ENCODE data around the gene LHX8. TPM values are rescaled to one million over a fixed set of nuclear protein-coding genes. Genes with fewer than 3 reads are reported as not detected.
"Not testable (repeated sequence)": the region's sequence is repeated elsewhere in the genome, so short reads cannot be mapped to it uniquely, and the experiment has no call there.

Gene LHX8
- polyA plus RNA-seq, 2 of the 4 experiments (the other 2 are of a cell fraction), result 3.3 to 9.5 TPM

DNA sequence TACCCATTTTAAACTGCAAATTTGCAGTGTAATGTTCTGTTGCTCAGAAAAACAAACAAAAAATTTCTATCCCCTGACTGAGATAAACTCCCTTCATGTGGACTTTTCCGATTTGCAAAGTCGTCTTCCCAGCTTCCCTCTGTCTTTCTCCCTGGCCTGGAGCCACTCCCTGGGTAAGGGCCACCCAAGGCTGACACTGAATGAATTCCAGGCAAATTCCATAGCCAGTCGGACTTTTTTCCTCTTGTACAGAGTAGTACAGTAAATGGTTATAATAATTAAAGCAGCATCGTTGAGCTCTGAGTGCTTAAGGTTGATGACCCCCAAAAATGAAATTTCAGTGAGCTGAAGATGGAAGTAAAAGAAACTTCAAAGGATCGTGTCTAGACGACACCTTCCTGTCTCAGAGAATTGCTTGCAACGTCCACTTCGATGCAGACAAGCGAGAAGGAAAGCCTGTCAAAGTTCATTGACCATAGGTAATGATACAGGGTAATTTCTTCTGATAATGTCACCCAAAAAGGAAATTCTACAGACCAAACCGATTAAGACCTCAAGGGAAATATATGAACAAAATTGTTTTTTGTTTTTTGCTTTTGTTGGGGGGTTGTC lies 33.6 kb upstream of the LHX8 start:
- peak overlapping the region; percentile 39 for H3K4me3 ChIP-seq
- H3K27ac ChIP-seq, result peak overlapping the region; percentile 70 to 76; a peak in 5 of 6 replicates
- DNase-seq (ENCODE audit: low read depth in 1 of 2, low spot score in 1 of 2) (peak; percentile 4 to 81), FAIRE-seq (no peak), ATAC-seq (peak; percentile 83 to 93)
- TF ChIP-seq, protein P1, sequence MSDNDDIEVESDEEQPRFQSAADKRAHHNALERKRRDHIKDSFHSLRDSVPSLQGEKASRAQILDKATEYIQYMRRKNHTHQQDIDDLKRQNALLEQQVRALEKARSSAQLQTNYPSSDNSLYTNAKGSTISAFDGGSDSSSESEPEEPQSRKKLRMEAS (IDR thresholded peaks at IDR 0.05), result peak; percentile 24; the same call in 1 of the 2 replicates
- TF ChIP-seq POLR2AphosphoS2 (conservative IDR thresholded peaks at IDR 0.05; ENCODE audit: low read length), result no peak
- 4% methylated on average over 10 of the region's 10 CpGs for WGBS (ENCODE audit: missing lambda C conversion rate)
- ChIA-PET POLR2A (no interaction called here), CTCF (no interaction called here)
- H3K4me1 ChIP-seq, result peaks cover 19% of the 10 kb centered on the region; the same call in 2 of the 3 replicates
- H3K9me3 ChIP-seq, result no peaks in the 10 kb centered on the region
- peak overlapping the region; percentile 75 for H3K4me2 ChIP-seq

DNA sequence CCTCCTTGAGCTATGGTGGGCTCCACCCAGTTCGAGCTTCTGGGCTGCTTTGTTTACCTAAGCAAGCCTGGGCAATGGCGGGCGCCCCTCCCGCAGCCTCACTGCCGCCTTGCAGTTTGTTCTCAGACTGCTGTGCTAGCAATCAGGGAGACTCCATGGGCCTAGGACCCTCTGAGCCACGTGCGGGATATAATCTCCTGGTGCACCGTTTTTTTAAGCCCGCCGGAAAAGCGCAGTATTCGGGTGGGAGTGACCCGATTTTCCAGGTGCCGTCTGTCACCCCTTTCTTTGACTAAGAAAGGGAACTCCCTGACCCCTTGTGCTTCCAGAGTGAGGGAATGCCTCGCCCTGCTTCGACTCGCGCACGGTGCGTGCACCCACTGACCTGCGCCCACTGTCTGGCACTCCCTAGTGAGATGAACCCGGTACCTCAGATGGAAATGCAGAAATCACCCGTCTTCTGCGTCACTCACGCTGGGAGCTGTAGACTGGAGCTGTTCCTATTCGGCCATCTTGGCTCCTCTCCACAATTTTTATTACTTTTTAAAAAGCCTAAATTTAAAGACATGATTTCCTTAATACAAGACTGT lies 21.7 kb upstream of the LHX8 start:
- H3K9me3 ChIP-seq; DNase-seq (ENCODE audit: low read depth in 1 of 2, low spot score in 1 of 2); H3K4me3 ChIP-seq; H3K4me2 ChIP-seq; FAIRE-seq; H3K27ac ChIP-seq; POLR2A ChIA-PET; ATAC-seq; CTCF ChIA-PET; H3K4me1 ChIP-seq: not testable (repeated sequence)
- 89% methylated on average over 15 of the region's 26 CpGs for WGBS (ENCODE audit: missing lambda C conversion rate)

DNA sequence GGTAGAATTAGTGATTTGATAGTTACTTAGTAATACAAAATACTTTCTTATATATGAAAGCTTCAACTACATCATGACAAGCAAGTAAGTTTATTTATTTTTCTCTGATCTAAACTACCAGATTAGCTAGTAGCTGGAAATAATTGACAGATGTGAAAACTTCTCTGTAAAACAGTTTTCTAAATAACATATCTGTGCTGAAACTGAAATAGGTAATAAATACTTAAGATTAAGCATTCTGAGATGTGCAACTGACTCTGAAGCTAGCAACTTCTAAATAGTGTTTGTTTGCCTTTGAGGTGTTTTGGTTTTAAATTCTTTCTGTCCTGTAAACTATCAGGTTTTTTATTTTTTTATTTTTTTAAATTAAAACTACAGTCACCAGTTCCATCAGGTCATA lies 18.5 kb upstream of the LHX8 start:
- ATAC-seq, result no peak
- H3K27ac ChIP-seq, result no peak overlapping the region
- H3K4me1 ChIP-seq, result no peaks in the 10 kb centered on the region
- ChIA-PET POLR2A (no interaction called here), CTCF (no interaction called here)
- H3K9me3 ChIP-seq, result no peaks in the 10 kb centered on the region
- no peak for FAIRE-seq
- H3K4me2 ChIP-seq, result no peak overlapping the region
- no peak for DNase-seq (ENCODE audit: low read depth in 1 of 2, low spot score in 1 of 2)
- no peak for TF ChIP-seq RARB (CRISPR knock-in tag; IDR thresholded peaks at IDR 0.05)
- no peak for TF ChIP-seq HOXA7 (CRISPR knock-in tag; IDR thresholded peaks at IDR 0.05)
- TF ChIP-seq FOSL2 (IDR thresholded peaks at IDR 0.05), result no peak
- TF ChIP-seq FOSL2 (CRISPR knock-in tag; IDR thresholded peaks at IDR 0.05), result no peak
- no peak for TF ChIP-seq EHMT2 (IDR thresholded peaks at IDR 0.05; ENCODE audit: low read depth)
- no peak for TF ChIP-seq SMC3 (IDR thresholded peaks at IDR 0.05)
- no peak for TF ChIP-seq EP300 (IDR thresholded peaks at IDR 0.05)
- TF ChIP-seq, protein P2, sequence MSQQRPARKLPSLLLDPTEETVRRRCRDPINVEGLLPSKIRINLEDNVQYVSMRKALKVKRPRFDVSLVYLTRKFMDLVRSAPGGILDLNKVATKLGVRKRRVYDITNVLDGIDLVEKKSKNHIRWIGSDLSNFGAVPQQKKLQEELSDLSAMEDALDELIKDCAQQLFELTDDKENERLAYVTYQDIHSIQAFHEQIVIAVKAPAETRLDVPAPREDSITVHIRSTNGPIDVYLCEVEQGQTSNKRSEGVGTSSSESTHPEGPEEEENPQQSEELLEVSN (IDR thresholded peaks at IDR 0.05; ENCODE audit: borderline replicate concordance, low read depth), result no peak
- TF ChIP-seq, protein P3, sequence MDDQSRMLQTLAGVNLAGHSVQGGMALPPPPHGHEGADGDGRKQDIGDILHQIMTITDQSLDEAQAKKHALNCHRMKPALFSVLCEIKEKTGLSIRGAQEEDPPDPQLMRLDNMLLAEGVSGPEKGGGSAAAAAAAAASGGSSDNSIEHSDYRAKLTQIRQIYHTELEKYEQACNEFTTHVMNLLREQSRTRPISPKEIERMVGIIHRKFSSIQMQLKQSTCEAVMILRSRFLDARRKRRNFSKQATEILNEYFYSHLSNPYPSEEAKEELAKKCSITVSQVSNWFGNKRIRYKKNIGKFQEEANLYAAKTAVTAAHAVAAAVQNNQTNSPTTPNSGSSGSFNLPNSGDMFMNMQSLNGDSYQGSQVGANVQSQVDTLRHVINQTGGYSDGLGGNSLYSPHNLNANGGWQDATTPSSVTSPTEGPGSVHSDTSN (IDR thresholded peaks at IDR 0.05), result no peak
- no peak for TF ChIP-seq FOXS1 (CRISPR knock-in tag; IDR thresholded peaks at IDR 0.05)
- TF ChIP-seq, protein P1 (IDR thresholded peaks at IDR 0.05), result no peak
- no peak for TF ChIP-seq ZSCAN20 (CRISPR knock-in tag; IDR thresholded peaks at IDR 0.05)
- no peak for TF ChIP-seq PHF8 (IDR thresholded peaks at IDR 0.05; ENCODE audit: borderline replicate concordance, low read depth)
- no peak for TF ChIP-seq CBX8 (IDR thresholded peaks at IDR 0.05)
- TF ChIP-seq JUN (IDR thresholded peaks at IDR 0.05), result no peak
- TF ChIP-seq NPAS2 (CRISPR knock-in tag; IDR thresholded peaks at IDR 0.05; ENCODE audit: borderline replicate concordance), result no peak
- no peak overlapping the region for H3K4me3 ChIP-seq

DNA sequence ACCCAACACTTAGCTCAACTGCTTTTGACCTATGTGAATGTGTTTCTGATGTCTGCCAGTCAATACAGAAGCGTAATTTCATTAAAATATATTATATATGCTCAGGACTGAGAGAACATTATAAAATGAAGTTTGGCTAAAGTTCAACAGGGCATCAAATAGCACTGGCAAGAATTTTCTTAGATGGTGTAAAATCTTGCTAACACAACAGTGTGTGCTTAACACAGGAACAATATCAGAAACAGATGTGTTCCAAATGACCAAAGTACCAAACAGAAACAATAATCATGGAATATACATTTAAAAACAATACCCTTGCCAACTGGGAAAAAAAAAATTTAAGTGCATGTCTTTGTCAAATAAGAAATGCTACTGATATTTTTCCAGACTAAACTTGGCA lies 10.4 kb upstream of the LHX8 start:
- Histone ChIP-seq H3K4me2 (no peak overlapping the region), H3K9me3 (no peaks in the 10 kb centered on the region), H3K27ac (no peak overlapping the region), H3K4me3 (no peak overlapping the region), H3K4me1 (no peaks in the 10 kb centered on the region)
- ChIA-PET CTCF (no interaction called here), POLR2A (no interaction called here)
- FAIRE-seq (no peak), DNase-seq (ENCODE audit: low read depth in 1 of 2, low spot score in 1 of 2) (no peak), ATAC-seq (no peak)
- WGBS (ENCODE audit: missing lambda C conversion rate), result 66% methylated on average over 1 of the region's 1 CpG
- TF ChIP-seq, protein P4, sequence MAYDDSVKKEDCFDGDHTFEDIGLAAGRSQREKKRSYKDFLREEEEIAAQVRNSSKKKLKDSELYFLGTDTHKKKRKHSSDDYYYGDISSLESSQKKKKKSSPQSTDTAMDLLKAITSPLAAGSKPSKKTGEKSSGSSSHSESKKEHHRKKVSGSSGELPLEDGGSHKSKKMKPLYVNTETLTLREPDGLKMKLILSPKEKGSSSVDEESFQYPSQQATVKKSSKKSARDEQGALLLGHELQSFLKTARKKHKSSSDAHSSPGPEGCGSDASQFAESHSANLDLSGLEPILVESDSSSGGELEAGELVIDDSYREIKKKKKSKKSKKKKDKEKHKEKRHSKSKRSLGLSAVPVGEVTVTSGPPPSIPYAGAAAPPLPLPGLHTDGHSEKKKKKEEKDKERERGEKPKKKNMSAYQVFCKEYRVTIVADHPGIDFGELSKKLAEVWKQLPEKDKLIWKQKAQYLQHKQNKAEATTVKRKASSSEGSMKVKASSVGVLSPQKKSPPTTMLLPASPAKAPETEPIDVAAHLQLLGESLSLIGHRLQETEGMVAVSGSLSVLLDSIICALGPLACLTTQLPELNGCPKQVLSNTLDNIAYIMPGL (CRISPR knock-in tag; IDR thresholded peaks at IDR 0.05; ENCODE audit: borderline replicate concordance), result no peak
- TF ChIP-seq, protein P5, sequence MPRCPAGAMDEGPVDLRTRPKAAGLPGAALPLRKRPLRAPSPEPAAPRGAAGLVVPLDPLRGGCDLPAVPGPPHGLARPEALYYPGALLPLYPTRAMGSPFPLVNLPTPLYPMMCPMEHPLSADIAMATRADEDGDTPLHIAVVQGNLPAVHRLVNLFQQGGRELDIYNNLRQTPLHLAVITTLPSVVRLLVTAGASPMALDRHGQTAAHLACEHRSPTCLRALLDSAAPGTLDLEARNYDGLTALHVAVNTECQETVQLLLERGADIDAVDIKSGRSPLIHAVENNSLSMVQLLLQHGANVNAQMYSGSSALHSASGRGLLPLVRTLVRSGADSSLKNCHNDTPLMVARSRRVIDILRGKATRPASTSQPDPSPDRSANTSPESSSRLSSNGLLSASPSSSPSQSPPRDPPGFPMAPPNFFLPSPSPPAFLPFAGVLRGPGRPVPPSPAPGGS (IDR thresholded peaks at IDR 0.05), result no peak
- TF ChIP-seq SREBF2 (IDR thresholded peaks at IDR 0.05) (no peak), POLR2AphosphoS2 (conservative IDR thresholded peaks at IDR 0.05; ENCODE audit: low read length) (no peak), ZNF302 (CRISPR knock-in tag; IDR thresholded peaks at IDR 0.05) (no peak), MYC (IDR thresholded peaks at IDR 0.05; ENCODE audit: borderline replicate concordance, low read length) (no peak), ZC3H11A (IDR thresholded peaks at IDR 0.05) (no peak), EHMT2 (IDR thresholded peaks at IDR 0.05; ENCODE audit: low read depth) (no peak)
- TF ChIP-seq, protein P6, sequence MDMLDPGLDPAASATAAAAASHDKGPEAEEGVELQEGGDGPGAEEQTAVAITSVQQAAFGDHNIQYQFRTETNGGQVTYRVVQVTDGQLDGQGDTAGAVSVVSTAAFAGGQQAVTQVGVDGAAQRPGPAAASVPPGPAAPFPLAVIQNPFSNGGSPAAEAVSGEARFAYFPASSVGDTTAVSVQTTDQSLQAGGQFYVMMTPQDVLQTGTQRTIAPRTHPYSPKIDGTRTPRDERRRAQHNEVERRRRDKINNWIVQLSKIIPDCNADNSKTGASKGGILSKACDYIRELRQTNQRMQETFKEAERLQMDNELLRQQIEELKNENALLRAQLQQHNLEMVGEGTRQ (IDR thresholded peaks at IDR 0.05), result no peak
- TF ChIP-seq, protein P7, sequence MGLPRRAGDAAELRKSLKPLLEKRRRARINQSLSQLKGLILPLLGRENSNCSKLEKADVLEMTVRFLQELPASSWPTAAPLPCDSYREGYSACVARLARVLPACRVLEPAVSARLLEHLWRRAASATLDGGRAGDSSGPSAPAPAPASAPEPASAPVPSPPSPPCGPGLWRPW (IDR thresholded peaks at IDR 0.05), result no peak

Measured in A549 (cell line).